CD14-positive monocyte (primary cell): ENCODE data around the gene MED13L. TPM values are rescaled to one million over a fixed set of nuclear protein-coding genes. Genes with fewer than 3 reads are reported as not detected.

Source experiments
- DNase-seq, 3 donors: peaks; one replicate each; pipeline ENCODE4 v3.0.0-alpha.2; 2011 to 2022
- H2AFZ ChIP-seq: 2 replicates; pipeline ENCODE4 v1.6.0; 2012; ENCODE audit warnings: mild to moderate bottlenecking, low read depth, low read length, inconsistent platforms; ENCODE audit not compliant: insufficient read depth, poor library complexity, severe bottlenecking
- H3K27ac ChIP-seq, 2 donors: 1 replicate in 1 of 2; 2 replicates in 1 of 2; pipeline ENCODE4 v1.5.1; 2012 to 2013; ENCODE audit warnings: low read length in 2 of 2, control low read depth in 1 of 2, inconsistent platforms in 1 of 2, low read depth in 1 of 2, mild to moderate bottlenecking in 1 of 2
- H3K27me3 ChIP-seq, 2 donors: one replicate each; pipeline versions ENCODE4 v1.6.0 to v1.6.1; 2011 to 2013; ENCODE audit warnings: low read length in 2 of 2; ENCODE audit not compliant: control insufficient read depth in 2 of 2, insufficient read depth in 2 of 2
- H3K36me3 ChIP-seq, 2 donors: replicated peaks in 1 of 2; 1 replicate in 1 of 2; 2 replicates in 1 of 2; pipeline versions ENCODE4 v1.5.1 to v1.6.1; 2012 to 2013; ENCODE audit warnings: low read length in 2 of 2, control low read depth in 1 of 2, inconsistent platforms in 1 of 2, mild to moderate bottlenecking in 1 of 2; ENCODE audit not compliant: insufficient read depth in 2 of 2, control insufficient read depth in 1 of 2
- H3K4me1 ChIP-seq, 2 donors: 1 replicate in 1 of 2; 2 replicates in 1 of 2; pipeline versions ENCODE4 v1.5.1 to v1.6.1; 2012 to 2013; ENCODE audit warnings: low read length in 2 of 2, control low read depth in 1 of 2, inconsistent platforms in 1 of 2, mild to moderate bottlenecking in 1 of 2, moderate library complexity in 1 of 2; ENCODE audit not compliant: insufficient read depth in 2 of 2, control insufficient read depth in 1 of 2
- H3K4me2 ChIP-seq: replicated peaks from 2 replicates; pipeline ENCODE3; 2012; ENCODE audit warnings: low read length, moderate library complexity, mild to moderate bottlenecking; ENCODE audit not compliant: poor library complexity, severe bottlenecking; ENCODE audit errors: extremely low read depth
- H3K4me3 ChIP-seq, 3 experiments: fragments of 200-600 bp in 1 of 3; sonication (generic) in 1 of 3; replicated peaks in 1 of 3; 1 replicate in 2 of 3; 2 replicates in 1 of 3; pipeline ENCODE4 v1.5.1; 2011 to 2013; ENCODE audit warnings: low read length in 3 of 3, mild to moderate bottlenecking in 3 of 3, control low read depth in 2 of 3, low read depth in 2 of 3, inconsistent platforms in 1 of 3, moderate library complexity in 1 of 3
- H3K79me2 ChIP-seq: 2 replicates; pipeline ENCODE4 v1.6.0; 2012; ENCODE audit warnings: mild to moderate bottlenecking, control low read depth, inconsistent platforms, low read length, moderate library complexity; ENCODE audit not compliant: insufficient read depth
- H3K9ac ChIP-seq: 2 replicates; pipeline ENCODE4 v1.6.0; 2017; ENCODE audit warnings: low read length, mild to moderate bottlenecking; ENCODE audit not compliant: insufficient read depth, poor library complexity, severe bottlenecking
- H3K9me3 ChIP-seq, 2 donors: replicated peaks in 1 of 2; 1 replicate in 1 of 2; 2 replicates in 1 of 2; pipeline versions ENCODE4 v1.5.1 to v1.6.1; 2012 to 2013; ENCODE audit warnings: low read length in 2 of 2, control low read depth in 1 of 2; ENCODE audit not compliant: control insufficient read depth in 1 of 2, insufficient read depth in 1 of 2
- H4K20me1 ChIP-seq: 2 replicates; pipeline ENCODE4 v1.6.0; 2012; ENCODE audit warnings: mild to moderate bottlenecking, low read length, control low read depth, moderate library complexity; ENCODE audit not compliant: insufficient read depth
- H3K27ac Mint-ChIP-seq, 7 donors: one replicate each; pipeline ENCODE4 v1.8.0; 2020; ENCODE audit warnings: mild to moderate bottlenecking in 7 of 7, mixed read lengths in 7 of 7, moderate library complexity in 6 of 7, inconsistent platforms in 2 of 7
- H3K27me3 Mint-ChIP-seq, 3 donors: one replicate each; pipeline ENCODE4 v1.8.0; 2021 to 2022; ENCODE audit warnings: low read depth in 3 of 3, mild to moderate bottlenecking in 3 of 3, mixed read lengths in 3 of 3, moderate library complexity in 3 of 3, inconsistent platforms in 1 of 3
- H3K36me3 Mint-ChIP-seq, 2 donors: one replicate each; pipeline ENCODE4 v1.8.0; 2020; ENCODE audit warnings: mixed read lengths in 2 of 2, inconsistent platforms in 1 of 2, mild to moderate bottlenecking in 1 of 2
- H3K4me1 Mint-ChIP-seq: one replicate; pipeline ENCODE4 v1.8.0; 2020; ENCODE audit warnings: mild to moderate bottlenecking, mixed read lengths
- H3K4me3 Mint-ChIP-seq, 2 donors: one replicate each; pipeline ENCODE4 v1.8.0; 2020; ENCODE audit warnings: mild to moderate bottlenecking in 2 of 2, mixed read lengths in 2 of 2, moderate library complexity in 1 of 2
- H3K9me3 Mint-ChIP-seq, 7 donors: one replicate each; pipeline ENCODE4 v1.8.0; 2020 to 2022; ENCODE audit warnings: mixed read lengths in 7 of 7, mild to moderate bottlenecking in 6 of 7, moderate library complexity in 6 of 7, inconsistent platforms in 2 of 7
- CTCF ChIP-seq: fragments of 200-600 bp; IDR thresholded peaks from one replicate; pipeline ENCODE4 v1.8.0; 2022; ENCODE audit warnings: antibody characterized with exemption, mild to moderate bottlenecking
- WGBS: methylation state at CpG from one replicate; pipeline ENCODE4 v1.1.5; 2013; ENCODE audit warnings: missing lambda C conversion rate; ENCODE audit not compliant: insufficient coverage; 5-methylcytosine and 5-hydroxymethylcytosine counted together
- intact Hi-C, 2 donors: fragments of 100-400 bp; cut with micrococcal nuclease; formaldehyde crosslinking; loops; one replicate each; pipeline versions ENCODE4 v1.15.0 to v1.15.1; 2023
- polyA plus RNA-seq, 3 donors: library from polyadenylated mRNA; depleted of rRNA in 1 of 3; unstranded in 2 of 3; stranded (reverse) in 1 of 3; fragments of 300-500 nt in 2 of 3; fragments of >200 nt in 1 of 3; fragmentation: Illumina TruSeq in 2 of 3; gene quantifications; 1 replicate in 2 of 3; 2 replicates in 1 of 3; pipeline ENCODE4 v1.2.3, GENCODE V29; 2012 to 2021

The MED13L gene
- polyA plus RNA-seq, 3 donors: 4.4 to 42.0 (median 7.5) TPM

GRCh38 chr12:115936997-115937916 lies 340.2 kb downstream of the MED13L start:
- no peak for TF ChIP-seq CTCF
- Histone ChIP-seq H3K4me3 (no peak overlapping the region), H3K36me3 (no peaks in the 10 kb centered on the region), H3K9ac (no peak overlapping the region), H3K4me1 (no peaks in the 10 kb centered on the region), H3K4me2 (no peak overlapping the region), H2AFZ (no peak overlapping the region), H3K9me3 (peaks cover 0 to 5% of the 10 kb centered on the region in 2 donors), H3K27me3 (peaks cover 0 to 14% of the 10 kb centered on the region in 2 donors), H3K79me2 (no peaks in the 10 kb centered on the region), H4K20me1 (no peaks in the 10 kb centered on the region), H3K27ac (no peak overlapping the region)
- 95% methylated on average over 2 of the region's 8 CpGs for WGBS
- H3K27me3 Mint-ChIP-seq: peaks cover 0 to 12% (median 1%) of the 10 kb centered on the region in 3 donors
- peaks cover 4 to 12% (median 7%) of the 10 kb centered on the region in 7 donors for H3K9me3 Mint-ChIP-seq
- no peak overlapping the region for H3K4me3 Mint-ChIP-seq
- intact Hi-C loops: no loop called here
- H3K4me1 Mint-ChIP-seq: no peaks in the 10 kb centered on the region
- DNase-seq: no peak
- no peaks in the 10 kb centered on the region for H3K36me3 Mint-ChIP-seq
- no peak overlapping the region for H3K27ac Mint-ChIP-seq

GRCh38 chr12:115934877-115935276 lies 342.6 kb downstream of the MED13L start:
- no peaks in the 10 kb centered on the region for H4K20me1 ChIP-seq
- H3K4me2 ChIP-seq: no peak overlapping the region
- H3K36me3 ChIP-seq: no peaks in the 10 kb centered on the region
- WGBS: 95% methylated on average over 3 of the region's 7 CpGs
- Mint-ChIP-seq H3K27me3 (peaks cover 1 to 21% (median 4%) of the 10 kb centered on the region in 3 donors), H3K27ac (no peak overlapping the region), H3K4me1 (no peaks in the 10 kb centered on the region), H3K9me3 (peaks cover 6 to 11% (median 7%) of the 10 kb centered on the region in 7 donors), H3K36me3 (no peaks in the 10 kb centered on the region), H3K4me3 (no peak overlapping the region)
- H3K79me2 ChIP-seq: no peaks in the 10 kb centered on the region
- no peaks in the 10 kb centered on the region for H3K4me1 ChIP-seq
- H3K9ac ChIP-seq: no peak overlapping the region
- intact Hi-C loops: no loop called here
- peaks cover 0 to 5% of the 10 kb centered on the region in 2 donors for H3K9me3 ChIP-seq
- DNase-seq: no peak
- H3K4me3 ChIP-seq: no peak overlapping the region
- H3K27ac ChIP-seq: no peak overlapping the region
- no peak overlapping the region for H2AFZ ChIP-seq
- peaks cover 0 to 14% of the 10 kb centered on the region in 2 donors for H3K27me3 ChIP-seq
- no peak for TF ChIP-seq CTCF
